Measurements from ENCODE around the gene OR2V2. TPM values are rescaled to one million over a fixed set of nuclear protein-coding genes. Genes with fewer than 3 reads are reported as not detected.

Gene OR2V2
- total RNA-seq, 1 donor from 2014 or later = not detected

- Mint-ChIP-seq H3K9me3 (no peaks in the 10 kb centered on the region), H3K4me1 (peaks cover 48% of the 10 kb centered on the region)
- intact Hi-C loops (cut with micrococcal nuclease) = loop anchor here (1.0 to 10.0 kb wide), 3 partner anchors 17 to 385 kb away; partner anchors contain the start of gene MGAT1
Observed at GRCh38 chr5:181189363-181189961, 42.1 kb downstream of the OR2V2 start.

DNA sequence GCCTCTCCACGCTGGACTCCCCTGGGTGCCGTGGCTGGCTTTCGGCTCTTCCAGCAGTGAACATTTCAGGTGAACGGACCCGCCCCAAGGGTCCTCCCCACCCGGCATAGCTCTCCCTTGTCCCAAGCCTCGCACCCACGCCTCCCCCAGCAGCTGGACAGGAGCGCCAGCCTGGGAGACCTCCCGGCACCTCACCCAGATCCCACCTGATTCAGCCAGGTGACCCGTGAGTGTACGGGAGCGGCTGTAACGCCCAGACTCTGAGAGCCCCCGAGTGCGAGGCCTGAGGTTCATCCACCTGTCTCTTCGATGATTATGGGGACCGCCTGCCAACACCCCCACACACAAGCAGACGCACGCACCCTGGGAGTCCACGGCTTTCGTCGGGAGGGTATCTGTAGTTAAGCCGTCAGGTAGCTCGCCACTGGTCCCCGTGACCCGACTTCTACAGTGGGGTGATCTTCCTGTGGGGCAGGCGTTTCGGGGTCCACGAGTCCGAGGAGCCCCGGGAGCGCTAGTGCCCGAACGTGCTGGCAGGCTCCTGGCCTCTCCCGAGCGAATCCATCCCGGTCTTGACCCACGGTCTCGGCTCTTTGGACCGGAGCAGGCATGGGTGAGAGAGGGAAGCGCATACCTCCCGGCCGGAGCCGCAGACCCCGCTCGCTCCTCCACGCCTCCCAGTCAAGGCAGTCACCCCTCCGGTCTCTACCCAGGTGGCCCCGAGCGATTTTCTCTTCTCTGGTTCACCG, 42.8 kb downstream of the OR2V2 start:
- DNase-seq = peak; percentile 80
- intact Hi-C loops (cut with micrococcal nuclease) = loop anchor here (1.0 to 10.0 kb wide), 4 partner anchors 17 to 385 kb away; partner anchors contain the start of gene MGAT1
- peak overlapping the region; percentile 92 for H3K4me3 Mint-ChIP-seq
- peaks cover 10% of the 10 kb centered on the region for H3K27me3 Mint-ChIP-seq
- H3K4me1 Mint-ChIP-seq = peaks cover 45% of the 10 kb centered on the region
- peaks cover 9% of the 10 kb centered on the region for H3K36me3 Mint-ChIP-seq (ENCODE audit: low read depth)
- no peaks in the 10 kb centered on the region for H3K9me3 Mint-ChIP-seq
- H3K27ac Mint-ChIP-seq = peak overlapping the region; percentile 95

More at GRCh38 chr5:181189363-181189961, 42.1 kb downstream of the OR2V2 start:
- peak overlapping the region; percentile 92 for H3K4me3 Mint-ChIP-seq
- DNase-seq = peak; percentile 87
- H3K36me3 Mint-ChIP-seq (ENCODE audit: low read depth) = peaks cover 9% of the 10 kb centered on the region
- H3K27me3 Mint-ChIP-seq = peaks cover 10% of the 10 kb centered on the region
- peak overlapping the region; percentile 95 for H3K27ac Mint-ChIP-seq

DNA sequence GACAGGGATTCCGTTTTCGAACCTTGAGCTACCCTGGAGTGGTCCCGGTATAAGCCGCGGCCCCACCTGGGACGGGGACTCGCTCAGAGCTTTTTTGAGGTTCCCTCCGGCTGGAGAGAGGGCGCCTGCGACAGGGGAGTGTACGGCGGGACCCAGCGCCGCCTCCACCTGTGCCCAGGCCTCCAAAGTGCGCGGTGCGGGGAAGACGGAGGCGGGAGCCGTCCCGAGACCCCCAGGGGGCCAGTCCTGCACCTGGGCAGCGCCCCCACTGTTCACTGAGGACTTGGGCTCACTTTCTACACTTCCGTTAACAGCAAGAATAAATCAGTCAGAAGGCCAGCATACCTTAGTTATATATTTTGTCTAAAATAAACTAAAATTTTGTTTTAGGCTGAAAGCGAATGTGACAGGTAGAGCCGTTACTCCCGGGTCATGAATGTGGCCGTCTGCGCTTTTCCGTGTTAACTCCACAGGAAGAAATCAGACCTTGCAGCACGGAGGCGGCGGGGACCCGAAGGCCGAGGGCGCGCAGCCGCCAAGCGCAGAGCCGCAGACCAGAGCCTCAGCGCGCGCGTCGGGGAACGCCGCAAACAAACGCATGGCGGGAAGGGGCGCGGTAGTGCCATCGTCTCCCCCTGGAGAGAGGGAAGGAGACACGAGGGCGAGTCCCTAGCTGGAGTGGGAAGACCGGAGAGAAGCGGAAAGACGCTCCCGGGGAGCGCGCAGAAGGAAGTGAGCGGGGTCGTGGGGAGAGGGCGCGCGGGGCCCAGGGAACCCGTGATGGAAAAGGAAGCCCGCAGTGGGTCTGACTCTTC, 43.5 kb downstream of the OR2V2 start:
- peak; percentile 86 for DNase-seq
- peaks cover 10% of the 10 kb centered on the region for H3K27me3 Mint-ChIP-seq
- peak overlapping the region; percentile 92 for H3K4me3 Mint-ChIP-seq
- peak overlapping the region; percentile 95 for H3K27ac Mint-ChIP-seq
- peaks cover 9% of the 10 kb centered on the region for H3K36me3 Mint-ChIP-seq (ENCODE audit: low read depth)
- peaks cover 44% of the 10 kb centered on the region for H3K4me1 Mint-ChIP-seq
- intact Hi-C loops (cut with micrococcal nuclease) = loop anchor here (1.0 to 2.0 kb wide), 3 partner anchors 16 to 53 kb away; no protein-coding TSS in a partner anchor
- no peaks in the 10 kb centered on the region for H3K9me3 Mint-ChIP-seq

DNA sequence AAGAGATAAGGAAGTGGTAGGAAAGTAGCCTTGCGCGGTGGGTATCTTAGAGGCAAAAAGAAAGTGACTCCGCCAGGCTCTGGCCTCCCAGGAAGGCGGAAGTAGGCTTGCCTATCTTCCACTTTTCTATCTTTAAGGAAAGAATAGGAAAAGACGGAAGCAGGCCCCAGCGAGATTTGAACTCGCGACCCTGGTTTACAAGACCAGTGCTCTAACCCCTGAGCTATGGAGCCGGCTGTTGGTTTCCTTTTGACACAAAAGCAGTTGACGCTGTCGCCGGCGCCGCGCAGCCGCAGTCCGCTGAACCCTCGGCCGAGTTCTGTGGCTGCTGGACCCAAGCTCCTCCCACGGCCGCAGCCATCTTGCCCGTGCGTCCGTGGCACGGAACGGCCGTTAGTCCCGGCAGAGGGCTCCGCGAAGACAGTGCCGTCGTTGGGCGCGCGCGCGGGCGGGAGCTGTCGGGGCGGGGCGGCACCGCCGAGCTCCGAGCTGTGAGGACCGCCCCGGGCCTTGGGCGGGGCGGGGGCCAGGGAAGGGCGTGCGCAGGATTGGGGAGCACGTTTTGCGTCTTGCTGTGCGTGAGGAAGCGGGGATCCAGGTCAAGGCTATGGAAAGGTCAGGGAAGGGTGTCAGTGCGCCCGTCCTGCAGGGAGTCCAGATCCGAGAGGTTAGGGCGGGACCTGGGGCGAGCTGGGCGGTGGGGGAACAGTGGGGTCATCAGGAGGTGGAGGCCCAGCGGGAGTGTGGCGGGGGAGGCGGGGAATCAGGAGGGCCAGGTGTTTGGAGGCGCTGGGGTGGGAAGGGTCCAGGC, 44.3 kb downstream of the OR2V2 start:
- Mint-ChIP-seq H3K4me3 (peak overlapping the region; percentile 92), H3K9me3 (no peaks in the 10 kb centered on the region), H3K36me3 (ENCODE audit: low read depth) (peaks cover 9% of the 10 kb centered on the region), H3K27ac (peak overlapping the region; percentile 95), H3K4me1 (peaks cover 40% of the 10 kb centered on the region), H3K27me3 (peaks cover 10% of the 10 kb centered on the region)
- intact Hi-C loops (cut with micrococcal nuclease) = loop anchor here (1.0 to 2.0 kb wide), 3 partner anchors 16 to 53 kb away; no protein-coding TSS in a partner anchor
- DNase-seq = peak; percentile 99

DNA sequence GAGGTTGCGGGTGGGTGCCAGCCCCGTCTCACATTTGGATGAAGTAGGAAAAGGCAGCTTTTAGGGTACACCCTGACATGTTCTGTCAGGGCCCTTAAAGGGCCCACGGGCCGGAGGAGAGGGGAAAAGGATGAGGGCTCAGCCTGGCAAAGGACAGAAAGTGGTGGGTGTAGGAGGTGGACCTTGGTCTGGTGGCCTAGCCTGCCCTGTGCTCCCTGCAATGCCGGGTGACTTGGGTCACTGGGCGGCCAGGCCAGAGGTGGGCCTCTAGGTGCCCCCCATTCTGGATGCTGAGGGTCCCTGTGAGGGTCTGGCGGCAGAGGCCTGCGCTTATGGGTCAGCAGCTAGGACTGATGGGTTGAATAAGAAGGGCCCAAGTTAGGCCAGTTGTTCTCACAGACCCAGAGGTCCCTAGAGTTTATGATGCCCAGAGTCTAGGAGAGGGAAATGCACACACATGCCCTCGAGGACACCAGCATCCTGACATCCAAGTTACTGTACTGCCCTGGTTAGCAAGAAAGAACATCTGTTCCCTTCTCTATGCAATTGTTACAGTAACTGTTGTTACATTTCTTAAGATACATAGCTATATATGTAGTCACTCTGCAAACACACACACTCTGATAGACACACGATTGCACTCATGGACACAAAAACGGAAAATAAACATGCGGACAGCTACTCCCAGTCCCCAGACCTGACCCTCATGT, 45.1 kb downstream of the OR2V2 start:
- Mint-ChIP-seq H3K4me1 (peaks cover 40% of the 10 kb centered on the region), H3K27me3 (peaks cover 10% of the 10 kb centered on the region), H3K4me3 (peak overlapping the region; percentile 92), H3K9me3 (no peaks in the 10 kb centered on the region), H3K27ac (peak overlapping the region; percentile 95), H3K36me3 (ENCODE audit: low read depth) (peaks cover 9% of the 10 kb centered on the region)
- no peak for DNase-seq
- intact Hi-C loops (cut with micrococcal nuclease) = no loop called here

DNA sequence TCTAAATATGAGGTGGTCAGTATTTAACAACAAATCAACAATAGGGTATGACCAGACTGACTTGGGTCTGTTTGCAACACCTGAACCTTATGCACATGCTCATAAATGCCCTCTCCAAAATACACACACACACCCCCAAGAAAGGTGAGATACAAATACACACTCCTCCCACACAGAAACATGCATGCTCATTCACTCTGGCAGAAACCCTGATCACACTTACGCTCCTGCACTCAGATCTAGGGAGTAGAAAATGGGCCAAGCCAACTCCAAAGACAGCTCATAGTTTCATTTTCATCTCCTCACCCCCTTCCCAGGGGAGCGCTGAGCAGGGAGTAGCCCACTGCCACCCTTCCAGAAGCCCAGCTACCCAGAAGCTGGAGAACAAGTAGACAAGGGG, 46.3 kb downstream of the OR2V2 start:
- no peak overlapping the region for H3K27ac Mint-ChIP-seq

DNA sequence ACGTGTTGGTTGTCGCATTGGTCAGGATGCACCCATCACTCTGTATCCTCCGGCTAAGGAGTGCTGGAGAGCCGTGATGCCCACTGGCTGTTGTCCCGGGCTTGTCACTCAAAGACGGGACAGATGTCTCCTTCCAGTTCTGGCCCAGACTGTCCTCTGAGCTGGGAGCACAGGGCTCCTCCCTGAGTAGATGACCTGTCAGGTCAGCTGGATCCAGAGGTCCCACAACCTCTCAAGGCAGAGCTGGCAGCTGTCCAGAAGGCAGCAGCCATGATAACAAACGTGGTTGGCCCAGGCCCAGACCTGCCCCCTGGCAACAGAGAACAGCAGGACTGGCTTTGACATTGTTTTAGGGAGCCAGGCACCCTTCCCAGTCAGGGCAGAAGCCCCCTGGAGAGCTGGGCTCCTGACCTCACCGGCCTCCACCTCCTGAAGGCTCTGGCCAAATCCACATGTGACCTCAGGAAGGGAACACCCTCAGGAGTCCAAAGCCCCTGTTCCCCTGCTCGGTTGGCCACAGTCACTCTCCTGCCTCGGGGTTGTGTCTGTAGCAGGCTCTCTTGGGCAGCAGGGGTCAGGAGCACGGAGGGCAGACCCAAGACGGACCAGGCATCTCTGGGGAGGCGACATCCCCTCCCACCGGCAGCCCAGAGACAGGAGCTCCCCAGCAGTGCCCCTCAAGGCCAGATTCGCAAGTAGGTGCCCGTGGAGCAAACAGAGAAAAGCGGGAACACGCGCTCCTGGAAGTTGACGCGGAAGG, 47.3 kb downstream of the OR2V2 start:
- Mint-ChIP-seq H3K27ac (no peak overlapping the region), H3K27me3 (peaks cover 7% of the 10 kb centered on the region), H3K36me3 (ENCODE audit: low read depth) (peaks cover 4% of the 10 kb centered on the region), H3K9me3 (no peaks in the 10 kb centered on the region), H3K4me3 (no peak overlapping the region), H3K4me1 (peaks cover 28% of the 10 kb centered on the region)
- intact Hi-C loops (cut with micrococcal nuclease) = no loop called here
- DNase-seq = no peak

More for the DNA sequence above, 46.3 kb downstream of the OR2V2 start:
- intact Hi-C loops (cut with micrococcal nuclease) = no loop called here
- Mint-ChIP-seq H3K4me1 (peaks cover 29% of the 10 kb centered on the region), H3K27me3 (peaks cover 6% of the 10 kb centered on the region), H3K36me3 (ENCODE audit: low read depth) (peaks cover 5% of the 10 kb centered on the region), H3K9me3 (no peaks in the 10 kb centered on the region), H3K4me3 (no peak overlapping the region)
- no peak for DNase-seq

DNA sequence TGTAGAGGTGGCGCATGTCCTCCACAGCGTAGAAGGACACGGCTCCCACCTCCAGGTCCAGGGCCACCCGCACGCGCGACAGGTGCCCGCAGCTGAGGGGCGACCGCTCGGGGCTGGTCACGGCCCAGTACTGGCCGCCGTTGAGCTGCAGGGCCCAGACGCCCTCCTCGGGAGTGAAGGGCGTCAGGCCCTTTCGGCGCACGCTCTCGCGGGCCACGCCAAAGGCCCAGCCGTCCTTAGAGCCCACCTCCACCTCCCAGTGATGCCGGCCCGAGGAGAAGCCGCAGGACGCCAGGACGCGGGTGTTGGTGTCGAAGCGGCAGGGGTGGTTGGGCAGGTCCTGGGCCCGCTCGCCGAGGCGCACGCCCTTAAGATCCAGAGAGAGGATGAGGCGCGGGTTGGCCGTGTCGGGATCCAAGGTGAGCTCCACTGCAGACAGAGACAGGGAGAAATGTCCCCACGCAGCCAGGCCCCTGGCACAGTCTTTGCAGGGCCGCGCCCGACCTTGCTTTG, 47.9 kb downstream of the OR2V2 start:
- intact Hi-C loops (cut with micrococcal nuclease) = no loop called here
- DNase-seq = no peak
- Mint-ChIP-seq H3K27ac (no peak overlapping the region), H3K36me3 (ENCODE audit: low read depth) (peaks cover 2% of the 10 kb centered on the region), H3K27me3 (peaks cover 12% of the 10 kb centered on the region), H3K4me1 (peaks cover 24% of the 10 kb centered on the region), H3K4me3 (no peak overlapping the region), H3K9me3 (no peaks in the 10 kb centered on the region)

DNA sequence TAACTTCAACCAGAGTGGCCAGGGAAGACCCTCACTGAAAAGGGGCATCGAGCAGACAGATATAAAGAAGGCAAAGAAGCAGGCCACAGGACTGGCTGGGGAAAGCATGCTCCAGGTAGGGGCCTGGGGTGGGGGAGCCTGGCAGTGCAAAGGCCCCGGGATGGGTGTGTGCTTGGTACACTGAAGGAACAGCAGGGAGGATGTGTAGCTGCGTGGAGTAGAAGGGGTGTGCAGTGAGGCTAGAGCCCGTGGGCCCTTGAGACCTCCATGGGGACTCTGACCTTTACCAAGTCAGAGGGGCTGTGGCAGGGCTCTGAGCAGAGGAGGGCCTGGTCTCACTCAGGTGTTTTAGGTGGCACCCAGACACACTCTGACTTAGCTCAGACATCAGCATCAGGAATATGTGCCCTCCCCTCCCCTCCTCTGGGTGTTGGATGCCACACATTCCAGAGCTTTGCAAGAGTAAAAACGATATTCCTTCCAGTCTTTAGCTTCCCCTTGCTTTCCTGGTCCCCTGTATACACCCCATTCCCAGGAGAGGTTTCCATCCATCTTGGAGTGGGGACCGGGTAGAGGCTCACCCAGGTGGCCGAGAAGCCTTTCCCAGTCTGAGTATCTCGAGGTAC, 50.1 kb downstream of the OR2V2 start:
- H3K4me1 Mint-ChIP-seq = peaks cover 10% of the 10 kb centered on the region
- intact Hi-C loops (cut with micrococcal nuclease) = no loop called here
- H3K27me3 Mint-ChIP-seq = peaks cover 19% of the 10 kb centered on the region
- no peak overlapping the region for H3K27ac Mint-ChIP-seq
- H3K9me3 Mint-ChIP-seq = no peaks in the 10 kb centered on the region
- no peak for DNase-seq
- no peak overlapping the region for H3K4me3 Mint-ChIP-seq
- peaks cover 2% of the 10 kb centered on the region for H3K36me3 Mint-ChIP-seq (ENCODE audit: low read depth)

DNA sequence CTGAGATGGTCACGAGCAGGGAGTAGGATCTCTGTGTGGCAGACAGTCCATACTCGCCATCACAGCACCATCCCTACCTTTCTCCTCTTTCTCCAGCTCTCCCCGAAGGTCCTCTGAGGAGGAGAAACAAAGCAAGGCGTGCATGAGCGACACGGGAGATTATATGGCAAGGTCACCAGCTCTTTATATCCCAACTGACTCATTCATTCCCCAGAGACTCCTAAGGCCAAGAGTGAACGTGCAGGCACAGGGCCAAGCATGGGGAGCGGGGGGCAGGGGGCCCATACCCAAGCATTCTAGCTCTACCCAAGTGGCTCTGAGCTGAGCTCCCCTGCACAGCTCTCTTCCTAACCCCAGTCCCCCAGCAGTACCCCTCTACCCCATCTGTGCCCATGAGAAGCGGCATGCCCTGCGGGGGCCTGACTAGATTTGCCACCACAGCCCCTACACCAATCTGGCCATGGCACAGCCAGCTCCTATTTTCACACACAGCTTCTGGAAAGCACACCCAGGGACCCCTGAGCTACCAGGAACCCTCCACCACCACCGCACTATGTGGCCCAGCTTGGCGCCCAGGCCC, 50.8 kb downstream of the OR2V2 start:
- peaks cover 4% of the 10 kb centered on the region for H3K4me1 Mint-ChIP-seq
- peaks cover 22% of the 10 kb centered on the region for H3K27me3 Mint-ChIP-seq
- intact Hi-C loops (cut with micrococcal nuclease) = no loop called here
- peaks cover 2% of the 10 kb centered on the region for H3K36me3 Mint-ChIP-seq (ENCODE audit: low read depth)
- no peak overlapping the region for H3K4me3 Mint-ChIP-seq
- DNase-seq = no peak
- no peaks in the 10 kb centered on the region for H3K9me3 Mint-ChIP-seq
- no peak overlapping the region for H3K27ac Mint-ChIP-seq

DNA sequence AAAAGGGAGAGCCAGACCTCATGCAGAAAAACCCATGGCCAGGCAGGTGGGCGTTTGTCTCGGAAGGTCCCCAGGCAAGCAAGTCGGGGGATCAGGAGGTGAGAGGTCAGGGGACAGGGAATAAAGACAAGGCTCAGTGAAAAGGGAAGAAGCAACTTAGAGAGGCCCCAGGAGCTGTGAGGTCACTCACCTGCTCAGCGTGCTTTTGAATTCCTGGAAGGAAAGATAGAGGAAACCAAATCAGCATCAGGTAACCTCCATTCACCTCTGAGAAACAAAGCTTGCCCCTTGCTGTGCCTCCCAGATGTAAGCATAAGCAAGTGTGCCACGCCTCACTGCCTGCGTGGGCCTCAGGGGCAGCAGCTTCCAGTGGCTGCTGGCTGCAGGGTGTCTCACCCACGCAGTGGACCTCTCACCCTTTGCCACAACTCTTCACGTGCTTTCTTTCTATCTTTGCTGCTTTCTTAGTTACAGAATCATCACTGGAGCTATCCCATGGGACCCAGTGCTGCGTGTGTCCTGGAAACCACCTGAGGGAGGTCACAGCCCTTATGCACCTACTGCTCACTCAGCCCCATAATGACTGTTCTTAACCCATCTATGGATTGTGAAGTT, 51.6 kb downstream of the OR2V2 start:
- peaks cover 29% of the 10 kb centered on the region for H3K27me3 Mint-ChIP-seq
- H3K36me3 Mint-ChIP-seq (ENCODE audit: low read depth) = peaks cover 2% of the 10 kb centered on the region
- DNase-seq = no peak
- intact Hi-C loops (cut with micrococcal nuclease) = no loop called here
- no peaks in the 10 kb centered on the region for H3K9me3 Mint-ChIP-seq
- peaks cover 6% of the 10 kb centered on the region for H3K4me1 Mint-ChIP-seq
- H3K27ac Mint-ChIP-seq = no peak overlapping the region
- H3K4me3 Mint-ChIP-seq = no peak overlapping the region
